Measurements from ENCODE around the gene UIMC1. TPM values are rescaled to one million over a fixed set of nuclear protein-coding genes. Genes with fewer than 3 reads are reported as not detected.

Gene UIMC1
- total RNA-seq, 1 donor from 2014 or later: 36.1 TPM

- no peak for TF ChIP-seq CTCF (IDR thresholded peaks at IDR 0.05; ENCODE audit: insufficient read depth, low read depth, low read length)
- TF ChIP-seq EZH2 (IDR thresholded peaks at IDR 0.05; ENCODE audit: insufficient read depth, low read length): no peak
- peaks cover 10% of the 10 kb centered on the region for H3K79me2 ChIP-seq (ENCODE audit: insufficient read depth, low read length)
- no peaks in the 10 kb centered on the region for H3K9me3 ChIP-seq (ENCODE audit: insufficient read depth, low read depth, low read length)
- FAIRE-seq: no peak
- Mint-ChIP-seq H3K4me1 (ENCODE audit: low read depth, unreplicated experiment) (peaks cover 8% of the 10 kb centered on the region), H3K9me3 (ENCODE audit: unreplicated experiment) (no peaks in the 10 kb centered on the region), H3K4me3 (ENCODE audit: unreplicated experiment) (no peak overlapping the region), H3K36me3 (ENCODE audit: low read depth, unreplicated experiment) (peaks cover 11% of the 10 kb centered on the region), H3K27me3 (ENCODE audit: low read depth, unreplicated experiment) (no peaks in the 10 kb centered on the region), H3K27ac (ENCODE audit: unreplicated experiment) (no peak overlapping the region)
- no peak overlapping the region for H3K27ac ChIP-seq (ENCODE audit: low read depth, low read length)
- H3K4me3 ChIP-seq (ENCODE audit: insufficient read depth, low read depth, low read length): no peak overlapping the region
- no peaks in the 10 kb centered on the region for H3K27me3 ChIP-seq (ENCODE audit: insufficient read depth, low read length)
- H4K20me1 ChIP-seq (ENCODE audit: insufficient read depth, low read length): peaks cover 52% of the 10 kb centered on the region
- no peak overlapping the region for H3K9ac ChIP-seq (ENCODE audit: low read length)
- peak; percentile 14 for DNase-seq (ENCODE audit: low read depth)
- H3K4me2 ChIP-seq (ENCODE audit: low read length): no peak overlapping the region
- no peak overlapping the region for H2AFZ ChIP-seq (ENCODE audit: low read depth, low read length)
- no peaks in the 10 kb centered on the region for H3K4me1 ChIP-seq (ENCODE audit: insufficient read depth, low read length)
- H3K36me3 ChIP-seq (ENCODE audit: insufficient read depth, low read length): no peaks in the 10 kb centered on the region
Measured at GRCh38 chr5:176915906-176916305, 90.7 kb downstream of the UIMC1 start.

GRCh38 chr5:176912115-176912514 is 94.5 kb downstream of the UIMC1 start:
- Mint-ChIP-seq H3K36me3 (ENCODE audit: low read depth, unreplicated experiment) (peaks cover 8% of the 10 kb centered on the region), H3K4me3 (ENCODE audit: unreplicated experiment) (no peak overlapping the region), H3K27me3 (ENCODE audit: low read depth, unreplicated experiment) (no peaks in the 10 kb centered on the region), H3K9me3 (ENCODE audit: unreplicated experiment) (no peaks in the 10 kb centered on the region), H3K27ac (ENCODE audit: unreplicated experiment) (no peak overlapping the region), H3K4me1 (ENCODE audit: low read depth, unreplicated experiment) (peaks cover 8% of the 10 kb centered on the region)
- H3K27me3 ChIP-seq (ENCODE audit: insufficient read depth, low read length): no peaks in the 10 kb centered on the region
- TF ChIP-seq CTCF (IDR thresholded peaks at IDR 0.05; ENCODE audit: insufficient read depth, low read depth, low read length) (no peak), EZH2 (IDR thresholded peaks at IDR 0.05; ENCODE audit: insufficient read depth, low read length) (no peak)
- H3K4me2 ChIP-seq (ENCODE audit: low read length): no peak overlapping the region
- peaks cover 10% of the 10 kb centered on the region for H3K79me2 ChIP-seq (ENCODE audit: insufficient read depth, low read length)
- FAIRE-seq: no peak
- DNase-seq (ENCODE audit: low read depth): no peak
- no peak overlapping the region for H3K9ac ChIP-seq (ENCODE audit: low read length)
- peaks cover 54% of the 10 kb centered on the region for H4K20me1 ChIP-seq (ENCODE audit: insufficient read depth, low read length)
- peaks cover 7% of the 10 kb centered on the region for H3K36me3 ChIP-seq (ENCODE audit: insufficient read depth, low read length)
- H3K9me3 ChIP-seq (ENCODE audit: insufficient read depth, low read depth, low read length): no peaks in the 10 kb centered on the region
- no peak overlapping the region for H3K27ac ChIP-seq (ENCODE audit: low read depth, low read length)
- H3K4me1 ChIP-seq (ENCODE audit: insufficient read depth, low read length): no peaks in the 10 kb centered on the region
- H3K4me3 ChIP-seq (ENCODE audit: insufficient read depth, low read depth, low read length): no peak overlapping the region
- H2AFZ ChIP-seq (ENCODE audit: low read depth, low read length): no peak overlapping the region

GRCh38 chr5:176908675-176909368 is 97.8 kb downstream of the UIMC1 start:
- H3K36me3 Mint-ChIP-seq (ENCODE audit: low read depth, unreplicated experiment): peaks cover 19% of the 10 kb centered on the region
- Histone ChIP-seq H3K36me3 (ENCODE audit: insufficient read depth, low read length) (peaks cover 36% of the 10 kb centered on the region), H3K4me3 (ENCODE audit: insufficient read depth, low read depth, low read length) (no peak overlapping the region), H4K20me1 (ENCODE audit: insufficient read depth, low read length) (peaks cover 37% of the 10 kb centered on the region), H3K9ac (ENCODE audit: low read length) (no peak overlapping the region), H3K4me1 (ENCODE audit: insufficient read depth, low read length) (no peaks in the 10 kb centered on the region), H3K27me3 (ENCODE audit: insufficient read depth, low read length) (no peaks in the 10 kb centered on the region), H3K27ac (ENCODE audit: low read depth, low read length) (no peak overlapping the region), H3K4me2 (ENCODE audit: low read length) (no peak overlapping the region), H3K79me2 (ENCODE audit: insufficient read depth, low read length) (peaks cover 7% of the 10 kb centered on the region), H3K9me3 (ENCODE audit: insufficient read depth, low read depth, low read length) (no peaks in the 10 kb centered on the region), H2AFZ (ENCODE audit: low read depth, low read length) (no peak overlapping the region)
- no peak overlapping the region for H3K4me3 Mint-ChIP-seq (ENCODE audit: unreplicated experiment)
- TF ChIP-seq EZH2 (IDR thresholded peaks at IDR 0.05; ENCODE audit: insufficient read depth, low read length) (no peak), CTCF (IDR thresholded peaks at IDR 0.05; ENCODE audit: insufficient read depth, low read depth, low read length) (no peak)
- peaks cover 12% of the 10 kb centered on the region for H3K4me1 Mint-ChIP-seq (ENCODE audit: low read depth, unreplicated experiment)
- H3K27me3 Mint-ChIP-seq (ENCODE audit: low read depth, unreplicated experiment): no peaks in the 10 kb centered on the region
- DNase-seq (ENCODE audit: low read depth) (no peak), FAIRE-seq (no peak)
- H3K27ac Mint-ChIP-seq (ENCODE audit: unreplicated experiment): no peak overlapping the region
- H3K9me3 Mint-ChIP-seq (ENCODE audit: unreplicated experiment): no peaks in the 10 kb centered on the region
